Nucleus accumbens (tissue), 56 donors: ENCODE measurements around the gene TNS3.

Experiments used
- DNase-seq, 56 donors: peaks; one replicate each; lab custom pipeline; 2025; lab: John Stamatoyannopoulos, UW

Gene TNS3

GRCh38 chr7:47361236-47361635 lies 220.7 kb downstream of the TNS3 start:
- no peak for DNase-seq

DNA sequence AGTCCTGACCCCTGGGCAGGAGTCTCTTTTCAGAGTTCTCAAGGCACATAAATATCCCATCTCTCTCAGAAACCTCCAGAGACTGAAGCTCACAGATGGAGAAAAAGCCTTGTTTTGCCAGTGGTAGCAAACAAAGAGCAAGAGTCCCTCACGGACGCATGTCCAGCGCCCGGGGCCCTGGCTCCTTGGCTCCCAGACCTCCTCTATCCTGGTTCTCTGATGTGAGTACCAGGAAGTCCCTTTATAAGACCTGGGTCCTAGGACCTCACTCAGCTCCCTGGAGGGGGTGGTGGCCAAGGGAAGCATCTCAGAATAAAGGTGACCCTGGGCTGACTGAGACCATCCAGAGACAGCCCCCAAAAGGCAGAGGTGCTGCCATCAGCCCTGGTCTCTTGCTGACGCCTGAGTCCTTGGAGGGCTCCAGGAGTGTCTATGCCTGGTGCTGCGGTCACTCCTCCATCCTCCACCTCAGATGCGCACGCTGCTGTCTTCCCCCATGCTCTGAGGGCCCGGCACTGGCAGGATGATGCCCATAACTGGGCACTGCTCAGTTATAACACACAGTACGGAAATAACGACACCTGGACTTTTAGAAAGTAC lies 221.5 kb downstream of the TNS3 start:
- DNase-seq, result no peak

DNA sequence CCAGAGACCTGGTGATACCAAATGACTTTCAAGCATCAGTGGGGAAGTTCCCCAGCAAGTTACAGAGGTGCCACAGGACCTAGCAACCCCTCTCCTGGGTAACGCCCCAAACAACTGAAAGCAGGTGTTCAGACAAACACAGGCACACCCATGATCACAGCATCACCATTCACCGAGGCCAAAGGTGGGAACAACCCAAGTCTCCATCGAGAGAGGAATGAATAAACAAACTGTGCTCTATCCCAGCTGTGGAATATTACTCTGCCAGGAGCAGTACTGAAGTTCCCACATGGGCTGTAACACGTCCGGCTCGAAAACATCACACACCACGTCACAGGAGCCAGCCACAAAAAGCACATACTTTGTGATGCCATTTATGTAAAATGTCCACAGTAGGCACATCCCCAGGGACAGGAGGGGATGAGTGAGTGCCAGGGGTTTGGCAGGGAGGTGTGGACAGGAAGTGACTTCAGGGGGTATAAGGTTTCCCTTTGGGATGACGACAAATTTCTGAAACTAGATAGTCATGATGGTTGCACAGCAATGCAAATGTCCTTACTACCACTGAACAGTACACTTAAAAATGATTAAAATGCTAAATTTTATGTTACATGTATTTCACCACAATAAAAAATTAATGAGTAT lies 222.8 kb downstream of the TNS3 start:
- DNase-seq, result no peak

- DNase-seq, result no peak
These were observed 223.6 kb downstream of the TNS3 start for GRCh38 chr7:47358357-47358756.

GRCh38 chr7:47357863-47358262 lies 224.0 kb downstream of the TNS3 start:
- no peak for DNase-seq

GRCh38 chr7:47357361-47357760 lies 224.6 kb downstream of the TNS3 start:
- no peak for DNase-seq

- DNase-seq, result no peak
These were observed 225.7 kb downstream of the TNS3 start for GRCh38 chr7:47356261-47356660.

DNA sequence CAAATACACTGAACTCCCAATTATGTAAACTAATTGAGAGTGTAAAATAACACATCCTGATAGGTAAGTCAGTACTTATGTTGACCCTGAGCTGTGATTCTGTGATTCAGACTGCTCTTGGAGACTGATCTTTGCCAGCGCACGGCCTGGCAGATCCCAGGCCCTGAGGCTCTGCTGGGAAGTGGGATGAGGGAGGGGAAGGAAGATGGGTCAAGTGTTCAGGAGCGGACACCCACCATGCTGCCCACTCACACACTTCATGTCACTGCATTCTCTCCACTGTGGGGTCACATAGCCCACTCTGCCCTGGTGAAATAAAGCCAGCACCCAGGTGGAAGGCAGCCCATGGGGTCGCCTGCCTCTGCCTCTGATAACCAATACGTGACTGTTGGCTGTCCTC lies 226.2 kb downstream of the TNS3 start:
- DNase-seq, result no peak

- DNase-seq, result no peak
These were observed 226.9 kb downstream of the TNS3 start for GRCh38 chr7:47354831-47355541.

DNA sequence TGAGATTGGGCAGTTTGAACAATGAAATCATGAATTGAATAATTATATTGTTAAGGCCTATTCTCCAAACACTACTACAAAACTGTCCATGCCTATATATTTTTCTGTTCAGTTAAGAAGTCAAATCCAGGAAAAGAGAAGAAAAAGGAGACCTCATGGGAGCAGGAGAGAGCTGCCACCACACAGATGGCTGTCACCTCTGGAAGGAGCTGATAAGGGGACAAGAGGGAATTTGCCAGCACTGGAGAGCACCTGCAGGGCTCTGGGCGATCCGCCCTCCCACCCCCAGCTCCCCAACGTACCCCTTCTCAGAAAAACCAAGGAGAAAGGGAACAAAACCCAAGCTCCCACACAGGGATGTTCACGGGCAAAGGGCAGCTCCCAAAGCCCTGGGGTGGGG lies 227.8 kb downstream of the TNS3 start:
- DNase-seq, result no peak

GRCh38 chr7:47352394-47352968 lies 229.4 kb downstream of the TNS3 start:
- DNase-seq, result no peak

DNA sequence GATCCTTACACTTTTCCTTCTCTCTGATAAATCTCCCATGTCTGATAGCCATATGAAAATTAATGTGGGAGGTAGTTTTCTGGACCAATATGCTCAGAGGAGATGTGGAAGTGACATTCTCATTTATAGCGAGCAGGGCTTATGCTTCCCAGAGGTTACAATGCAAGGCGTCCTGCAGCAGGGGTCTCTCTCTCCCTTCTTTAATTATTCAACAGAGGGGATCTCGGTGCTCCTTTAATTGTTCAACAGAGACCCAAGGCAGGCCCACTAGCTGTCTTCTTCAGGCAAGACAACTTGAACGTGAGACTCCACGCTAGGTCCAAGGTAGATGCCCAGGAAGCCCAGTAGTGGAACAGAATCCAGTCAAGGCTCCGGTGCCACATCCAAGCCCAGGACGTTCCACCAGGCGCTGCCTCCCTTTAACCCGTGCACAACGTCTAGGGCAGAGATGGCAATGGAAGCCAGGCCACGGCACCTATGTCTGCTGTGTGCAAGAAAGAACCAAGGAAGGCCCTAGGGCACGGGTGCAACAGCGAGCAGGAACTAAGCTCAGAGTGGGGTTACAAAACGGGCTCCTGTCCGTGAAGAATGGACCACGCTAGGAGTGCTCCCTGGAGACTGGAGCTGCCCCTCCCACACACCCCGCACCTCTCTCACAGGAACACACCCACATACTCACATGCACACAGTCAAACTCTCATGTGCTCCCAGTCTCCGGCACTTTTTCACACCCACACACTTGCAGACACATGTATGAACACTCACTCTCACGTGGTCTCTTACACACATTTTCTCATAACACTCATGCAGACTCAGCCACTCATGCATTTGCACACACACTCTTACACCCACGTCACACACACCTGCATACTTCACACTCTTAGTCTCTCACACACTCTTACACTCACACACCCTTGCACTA lies 230.4 kb downstream of the TNS3 start:
- no peak for DNase-seq

GRCh38 chr7:47350425-47350824 lies 231.5 kb downstream of the TNS3 start:
- no peak for DNase-seq

DNA sequence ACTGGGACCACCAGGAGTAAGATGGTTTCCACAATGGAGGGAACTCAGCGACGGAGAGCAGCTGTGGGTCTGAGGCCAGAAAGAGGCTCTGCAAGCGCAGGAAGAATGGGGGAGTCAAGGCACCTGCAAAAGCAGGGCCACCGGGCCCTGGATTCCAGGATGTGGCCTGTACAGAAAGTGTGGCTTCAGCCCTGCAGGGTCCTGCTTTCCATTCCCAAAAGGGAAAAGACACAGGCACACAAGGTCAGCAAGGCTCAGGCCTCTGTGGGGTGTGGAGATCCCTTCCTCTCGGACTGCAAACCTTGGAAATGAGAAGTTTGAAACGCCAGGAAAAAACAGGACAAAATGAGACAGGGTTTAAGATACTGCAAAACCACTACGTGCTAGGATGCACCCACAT lies 232.5 kb downstream of the TNS3 start:
- DNase-seq, result no peak

- no peak for DNase-seq
These were observed 234.0 kb downstream of the TNS3 start for GRCh38 chr7:47347816-47348385.

DNA sequence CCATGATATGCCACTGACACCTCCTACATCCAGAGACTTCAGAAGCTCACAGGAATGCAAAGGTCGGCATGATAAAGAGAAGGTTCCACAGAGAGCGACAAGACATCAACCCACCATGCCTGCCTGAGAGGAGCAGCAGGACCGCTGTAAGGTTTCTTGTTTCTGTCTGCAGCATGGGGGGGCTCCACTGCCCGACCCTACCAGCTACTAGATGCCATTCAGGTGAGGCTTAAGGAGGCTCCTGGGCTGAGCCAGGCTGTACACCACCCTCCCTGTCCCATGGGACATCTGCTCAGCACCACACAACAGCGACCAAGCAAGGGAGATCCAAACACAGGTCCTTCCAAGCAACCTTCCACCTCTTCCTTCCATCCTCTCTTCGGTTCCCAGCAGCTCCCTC lies 234.6 kb downstream of the TNS3 start:
- no peak for DNase-seq

DNA sequence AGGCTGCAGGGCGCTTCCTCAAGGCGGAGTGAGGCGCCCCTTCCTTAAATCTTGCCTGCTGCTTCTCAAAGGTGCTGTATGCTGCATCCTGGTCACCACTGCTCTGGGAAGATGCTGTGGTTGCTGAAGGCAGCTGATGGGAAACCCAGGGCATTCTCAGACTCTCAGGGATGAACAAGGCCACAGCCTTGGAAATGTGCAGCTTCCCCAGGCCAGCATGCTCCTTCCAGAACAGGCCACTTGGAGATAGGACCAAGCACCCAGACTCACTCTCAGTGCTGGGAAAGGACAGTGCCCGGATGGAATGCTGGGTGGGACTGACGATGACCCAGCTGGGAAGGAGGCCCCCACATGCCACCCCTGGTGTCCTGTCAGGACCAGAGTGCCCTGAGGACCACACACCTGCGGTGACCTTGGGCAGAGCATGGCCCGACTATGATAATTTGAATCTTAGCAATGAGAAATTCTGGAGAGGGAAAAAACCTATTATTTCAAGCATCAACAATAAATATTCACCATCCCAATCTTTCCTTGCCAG lies 235.5 kb downstream of the TNS3 start:
- no peak for DNase-seq

- no peak for DNase-seq
These were observed 236.0 kb downstream of the TNS3 start for GRCh38 chr7:47345857-47346298.

- DNase-seq, result no peak
These were observed 237.5 kb downstream of the TNS3 start for GRCh38 chr7:47344171-47344955.
